Loucy (cell line): Measurements from ENCODE around the gene PRSS58.

Experiments
- H2AFZ ChIP-seq: fragments of 200-600 bp; sonication (generic); 2 replicates; pipeline ENCODE4 v1.6.0; 2016; ENCODE audit warnings: antibody characterized with exemption, mild to moderate bottlenecking, low read length, moderate library complexity
- H3F3A ChIP-seq: fragments of 200-600 bp; 2 replicates; pipeline ENCODE4 v1.6.0; 2016; ENCODE audit warnings: antibody characterized with exemption, low read depth, mild to moderate bottlenecking
- H3K27me3 ChIP-seq: fragments of 200-600 bp; sonication (generic); 2 replicates; pipeline ENCODE4 v1.6.1; 2014; ENCODE audit warnings: low read length, mild to moderate bottlenecking; ENCODE audit not compliant: insufficient read depth, poor library complexity, severe bottlenecking
- H3K36me3 ChIP-seq: fragments of 200-600 bp; sonication (generic); 2 replicates; pipeline ENCODE4 v1.6.1; 2016; ENCODE audit warnings: low read length; ENCODE audit not compliant: insufficient read depth
- H3K4me1 ChIP-seq: fragments of 200-600 bp; sonication (generic); 2 replicates; pipeline ENCODE4 v1.5.1; 2014; ENCODE audit warnings: low read length, mild to moderate bottlenecking; ENCODE audit not compliant: insufficient read depth, poor library complexity, severe bottlenecking
- H3K4me2 ChIP-seq: fragments of 200-600 bp; sonication (generic); 2 replicates; pipeline ENCODE4 v1.6.0; 2014; ENCODE audit warnings: antibody characterized with exemption, low read length, low read depth, mild to moderate bottlenecking; ENCODE audit not compliant: poor library complexity, severe bottlenecking
- H3K4me3 ChIP-seq: fragments of 200-600 bp; sonication (generic); 2 replicates; pipeline ENCODE4 v1.5.1; 2014; ENCODE audit warnings: low read length, mild to moderate bottlenecking, mixed read lengths; ENCODE audit not compliant: poor library complexity, severe bottlenecking
- H3K79me2 ChIP-seq: fragments of 200-600 bp; sonication (generic); 2 replicates; pipeline ENCODE4 v1.6.1; 2014; ENCODE audit warnings: low read length; ENCODE audit not compliant: insufficient read depth
- H3K9ac ChIP-seq: fragments of 200-600 bp; sonication (generic); 2 replicates; pipeline ENCODE4 v1.6.0; 2014; ENCODE audit warnings: mild to moderate bottlenecking, low read depth, low read length, moderate library complexity; ENCODE audit not compliant: poor library complexity, severe bottlenecking
- H3K9me2 ChIP-seq: fragments of 200-600 bp; sonication (generic); replicated peaks from 2 replicates; pipeline ENCODE4 v1.6.1; 2016; ENCODE audit warnings: low read depth, low read length, mixed read lengths
- H3K9me3 ChIP-seq: fragments of 200-600 bp; sonication (generic); 2 replicates; pipeline ENCODE4 v1.6.1; 2014; ENCODE audit warnings: mild to moderate bottlenecking, antibody characterized with exemption, low read length, low read depth; ENCODE audit not compliant: insufficient read depth
- H4K20me1 ChIP-seq: fragments of 200-600 bp; sonication (generic); 2 replicates; pipeline ENCODE4 v1.6.0; 2014; ENCODE audit warnings: antibody characterized with exemption, low read length, mild to moderate bottlenecking; ENCODE audit not compliant: insufficient read depth, poor library complexity, severe bottlenecking
- CTCF ChIP-seq: fragments of 200-600 bp; sonication (generic); conservative IDR thresholded peaks from 2 replicates; pipeline ENCODE4 v1.5.1; 2014; ENCODE audit warnings: mild to moderate bottlenecking, antibody characterized with exemption, low read length
- EZH2phosphoT487 ChIP-seq: fragments of 200-600 bp; IDR thresholded peaks from 2 replicates; pipeline ENCODE4 v1.6.1; 2018; ENCODE audit warnings: antibody characterized with exemption, mild to moderate bottlenecking, moderate library complexity, borderline replicate concordance

PRSS58 gene

GRCh38 chr7:142299237-142299781, 41.5 kb upstream of the PRSS58 start:
- H3K27me3 ChIP-seq, result no peaks in the 10 kb centered on the region

GRCh38 chr7:142298627-142299026, 40.8 kb upstream of the PRSS58 start:
- H3F3A ChIP-seq, result peaks cover 4% of the 10 kb centered on the region; the same call in 1 of the 2 replicates
- H3K4me3 ChIP-seq, result no peak overlapping the region
- H3K4me2 ChIP-seq, result no peak overlapping the region
- H3K36me3 ChIP-seq, result no peaks in the 10 kb centered on the region
- no peaks in the 10 kb centered on the region for H4K20me1 ChIP-seq
- TF ChIP-seq EZH2phosphoT487, result no peak
- no peak for TF ChIP-seq CTCF
- no peaks in the 10 kb centered on the region for H3K9me3 ChIP-seq
- peaks cover 17% of the 10 kb centered on the region for H3K4me1 ChIP-seq
- no peaks in the 10 kb centered on the region for H3K79me2 ChIP-seq
- no peaks in the 10 kb centered on the region for H3K27me3 ChIP-seq
- H3K9me2 ChIP-seq, result no peaks in the 10 kb centered on the region
- no peak overlapping the region for H3K9ac ChIP-seq
- H2AFZ ChIP-seq, result no peak overlapping the region

More at GRCh38 chr7:142299237-142299781, 41.5 kb upstream of the PRSS58 start:
- no peak overlapping the region for H2AFZ ChIP-seq
- no peak overlapping the region for H3K9ac ChIP-seq
- peaks cover 23% of the 10 kb centered on the region for H3K4me1 ChIP-seq
- H3K79me2 ChIP-seq, result no peaks in the 10 kb centered on the region
- no peaks in the 10 kb centered on the region for H3K9me2 ChIP-seq
- no peaks in the 10 kb centered on the region for H4K20me1 ChIP-seq
- no peaks in the 10 kb centered on the region for H3K36me3 ChIP-seq
- no peak overlapping the region for H3K4me3 ChIP-seq
- no peak for TF ChIP-seq EZH2phosphoT487
- TF ChIP-seq CTCF, result no peak
- H3F3A ChIP-seq, result peaks cover 4% of the 10 kb centered on the region; the same call in 1 of the 2 replicates
- H3K4me2 ChIP-seq, result no peak overlapping the region
- no peaks in the 10 kb centered on the region for H3K9me3 ChIP-seq

GRCh38 chr7:142298009-142298408, 40.2 kb upstream of the PRSS58 start:
- no peak overlapping the region for H3K4me3 ChIP-seq
- no peak overlapping the region for H3K4me2 ChIP-seq
- peaks cover 17% of the 10 kb centered on the region for H3K4me1 ChIP-seq
- H3K27me3 ChIP-seq, result no peaks in the 10 kb centered on the region
- TF ChIP-seq EZH2phosphoT487 (no peak), CTCF (peak; percentile 73)
- peaks cover 4% of the 10 kb centered on the region; the same call in 1 of the 2 replicates for H3F3A ChIP-seq
- no peaks in the 10 kb centered on the region for H3K79me2 ChIP-seq
- H3K9me3 ChIP-seq, result no peaks in the 10 kb centered on the region
- H3K9me2 ChIP-seq, result no peaks in the 10 kb centered on the region
- no peaks in the 10 kb centered on the region for H4K20me1 ChIP-seq
- no peak overlapping the region for H2AFZ ChIP-seq
- no peaks in the 10 kb centered on the region for H3K36me3 ChIP-seq
- no peak overlapping the region for H3K9ac ChIP-seq
